Measurements from ENCODE around the gene ALDOA.
"Not testable (repeated sequence)": the region's sequence is repeated elsewhere in the genome, so short reads cannot be mapped to it uniquely, and the experiment has no call there.

ALDOA gene

DNA sequence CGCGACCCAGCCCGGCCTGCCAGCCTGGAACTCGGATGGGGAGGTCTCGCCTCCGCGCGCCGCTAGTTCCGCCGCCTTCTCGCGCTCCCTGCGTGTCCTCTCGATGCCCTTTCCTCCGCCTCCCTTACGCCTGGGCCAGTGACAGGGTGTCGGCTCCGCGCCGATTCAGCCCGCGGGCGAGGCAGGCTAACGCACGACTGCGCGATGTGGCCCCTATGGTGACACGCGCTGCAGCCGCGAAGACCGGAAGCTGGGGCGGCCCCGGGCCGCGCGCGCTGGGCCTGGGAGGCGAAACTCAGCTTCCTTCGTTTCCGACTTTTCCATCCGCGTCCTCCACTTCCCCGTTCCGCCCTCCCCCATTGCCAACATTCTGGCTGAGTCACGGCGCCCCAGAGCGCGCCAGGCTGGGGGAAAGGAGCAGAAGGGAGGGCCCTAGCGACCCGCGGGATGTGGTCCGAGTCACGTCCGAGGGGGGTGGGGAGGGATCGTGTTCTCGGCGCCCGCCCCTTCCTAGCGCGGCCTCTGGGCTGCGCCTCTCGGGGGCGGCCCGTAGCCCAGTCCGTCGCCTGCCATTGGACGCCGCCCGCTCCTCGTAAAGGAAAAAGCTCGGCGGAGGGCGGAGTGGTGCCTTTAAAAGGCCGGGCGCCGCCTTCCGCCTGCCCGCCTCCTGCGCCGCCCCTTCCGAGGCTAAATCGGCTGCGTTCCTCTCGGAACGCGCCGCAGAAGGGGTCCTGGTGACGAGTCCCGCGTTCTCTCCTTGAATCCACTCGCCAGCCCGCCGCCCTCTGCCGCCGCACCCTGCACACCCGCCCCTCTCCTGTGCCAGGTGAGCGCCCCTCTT, at the start of gene ALDOA:
Gene ALDOA (plus strand): TSS at position 659 of the 841 bp plus-strand sequence. CDS start 1,138 bp downstream, outside the sequence.
- DNase-seq (ENCODE audit: low read depth, low spot score): peak; percentile 100

GRCh38 chr16:30016555-30017276, 48.8 kb upstream of the ALDOA start:
- DNase-seq (ENCODE audit: low read depth, low spot score): no peak

GRCh38 chr16:30017277-30017656, 48.3 kb upstream of the ALDOA start:
- DNase-seq (ENCODE audit: low read depth, low spot score): no peak

DNA sequence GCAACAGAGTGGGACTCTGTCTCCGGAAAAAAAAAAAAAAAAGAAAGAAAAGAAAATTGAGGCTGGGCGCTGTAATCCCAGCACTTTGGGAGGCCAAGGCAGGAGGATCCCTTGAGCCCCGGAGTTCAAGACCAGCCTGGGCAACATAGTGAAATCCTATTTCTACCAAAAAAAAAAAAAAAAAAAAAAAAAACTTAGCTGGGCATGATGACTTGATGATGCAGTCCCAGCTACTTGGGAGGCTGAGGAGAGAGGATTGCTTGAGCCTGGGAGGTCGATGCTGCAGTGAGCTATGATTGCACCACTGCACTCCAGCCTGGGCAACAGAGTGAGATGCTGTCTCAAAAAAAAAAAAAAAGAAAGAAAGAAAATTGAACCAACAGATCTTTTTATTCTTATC, 47.6 kb upstream of the ALDOA start:
- DNase-seq (ENCODE audit: low read depth, low spot score): not testable (repeated sequence)

DNA sequence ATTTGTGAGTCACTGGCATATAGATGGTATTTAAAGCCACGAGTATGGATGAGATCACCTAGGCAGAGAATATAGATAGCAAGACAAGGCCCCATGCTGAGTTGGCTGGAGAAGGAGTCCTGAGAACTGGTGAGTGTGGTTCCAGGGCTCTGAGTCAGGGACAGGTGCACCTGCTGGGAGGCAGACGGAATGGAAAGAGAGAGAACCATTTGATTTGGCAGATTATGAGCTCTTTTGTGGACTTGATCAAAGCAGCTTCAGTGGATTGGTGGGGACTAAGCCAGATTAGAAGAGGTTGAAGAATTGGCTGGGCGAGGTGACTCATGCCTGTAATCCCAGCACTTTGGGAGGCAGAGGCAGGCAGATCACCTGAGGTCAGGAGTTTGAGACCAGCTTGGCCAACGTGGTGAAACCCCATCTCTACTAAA, 46.8 kb upstream of the ALDOA start:
- no peak for DNase-seq (ENCODE audit: low read depth, low spot score)

GRCh38 chr16:30022887-30023286, 42.7 kb upstream of the ALDOA start, which contains the start of gene C16orf92:
C16orf92 (plus strand) TSS chr16:30023198; CDS start chr16:30023341, 143 bp downstream.
- DNase-seq (ENCODE audit: low read depth, low spot score): no peak

DNA sequence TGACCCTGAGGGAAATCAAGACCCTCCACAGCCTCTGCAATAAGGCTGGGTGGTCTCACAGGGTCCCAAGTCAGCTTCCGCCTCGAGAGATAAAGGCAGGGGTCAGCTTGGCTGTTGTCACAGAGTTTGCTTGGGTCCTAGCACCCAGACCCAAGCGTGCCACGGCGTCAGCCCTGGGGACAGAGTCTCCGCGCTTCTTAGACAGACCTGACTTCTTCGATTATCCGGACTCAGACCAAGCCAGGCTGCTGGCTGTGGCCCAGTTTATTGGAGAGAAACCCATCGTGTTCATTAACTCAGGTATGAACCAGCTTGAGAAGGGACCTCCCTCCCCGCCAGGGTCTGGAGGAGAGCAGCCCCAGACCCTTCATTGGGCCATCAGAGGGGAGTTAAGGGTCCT, 42.0 kb upstream of the ALDOA start:
- no peak for DNase-seq (ENCODE audit: low read depth, low spot score)

DNA sequence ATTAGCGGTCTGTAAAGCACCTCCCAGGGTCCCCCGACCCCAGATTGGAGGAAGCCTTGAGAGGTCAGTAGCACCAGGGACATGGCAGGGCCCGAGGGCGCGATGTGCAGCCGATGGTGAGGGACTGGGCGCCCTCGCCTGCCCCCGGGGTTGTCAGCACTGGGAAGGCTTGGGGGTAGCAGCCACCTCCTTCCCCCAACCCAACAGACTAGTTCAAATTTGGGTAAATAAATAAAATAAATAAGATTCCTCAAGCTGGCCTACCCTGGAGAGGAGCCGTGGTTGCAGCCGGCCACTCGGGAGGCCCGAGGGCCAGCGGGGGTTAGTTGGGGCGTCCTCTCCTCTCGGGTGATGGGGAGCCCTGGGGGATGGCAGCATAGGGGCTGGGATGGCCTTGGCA, 41.1 kb upstream of the ALDOA start:
- no peak for DNase-seq (ENCODE audit: low read depth, low spot score)

DNA sequence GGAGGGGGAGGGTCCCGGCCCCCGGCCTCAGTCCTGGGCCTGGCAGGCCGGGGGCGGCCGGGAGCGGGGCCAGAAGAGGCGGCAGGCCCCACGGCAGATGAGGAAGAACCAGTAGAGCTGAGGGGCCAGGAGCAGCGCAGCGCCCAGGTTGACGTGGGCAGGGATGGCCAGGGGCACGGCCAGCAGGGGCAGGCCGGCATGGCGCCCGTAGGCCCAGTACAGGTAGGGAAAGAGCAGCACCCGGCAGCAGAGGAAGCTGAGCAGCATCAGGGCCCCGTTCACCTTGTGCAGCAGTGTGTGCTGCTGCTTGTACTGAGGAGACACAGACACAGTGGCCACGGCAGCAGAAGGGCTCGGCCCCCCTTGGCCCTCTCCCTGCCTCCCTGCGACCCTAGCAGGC, 40.4 kb upstream of the ALDOA start:
- no peak for DNase-seq (ENCODE audit: low read depth, low spot score)

- DNase-seq (ENCODE audit: low read depth, low spot score): no peak
Observed at GRCh38 chr16:30025574-30025973, 40.0 kb upstream of the ALDOA start.

- DNase-seq (ENCODE audit: low read depth, low spot score): no peak
Observed at GRCh38 chr16:30026449-30026848, 39.1 kb upstream of the ALDOA start.

- DNase-seq (ENCODE audit: low read depth, low spot score): no peak
Observed at GRCh38 chr16:30027588-30028437, 37.7 kb upstream of the ALDOA start.

DNA sequence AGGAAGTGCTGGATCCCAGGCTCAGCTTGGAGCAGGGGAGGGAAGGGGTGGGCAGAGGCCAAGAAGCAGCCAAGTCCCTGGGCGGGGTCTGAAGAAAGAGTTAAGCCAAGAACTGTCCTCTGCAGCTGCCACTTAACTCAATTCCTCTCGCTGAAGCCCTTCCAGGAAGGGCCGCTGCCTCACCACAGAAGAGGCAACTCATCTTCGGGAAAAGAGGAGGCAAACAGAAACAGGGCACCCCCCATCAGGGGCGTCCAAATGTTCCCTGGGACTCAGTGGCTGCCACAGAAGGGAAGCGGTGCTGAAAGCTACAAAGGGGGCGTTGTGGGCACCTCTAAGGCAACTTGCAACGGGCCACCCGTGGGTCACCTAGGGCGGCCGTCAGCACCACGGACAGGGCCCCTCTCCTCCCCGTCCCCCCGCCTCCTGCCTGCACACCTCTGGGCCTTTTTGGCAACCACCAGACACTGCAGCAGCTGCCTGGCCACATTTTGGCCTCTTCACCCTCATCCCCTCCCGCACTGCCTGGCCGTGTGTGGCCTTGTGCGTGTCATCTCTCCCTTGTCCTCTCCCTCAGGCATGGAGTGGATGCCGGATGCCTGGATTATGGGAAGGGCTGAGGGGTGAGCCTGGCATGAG, 37.0 kb upstream of the ALDOA start:
- DNase-seq (ENCODE audit: low read depth, low spot score): peak; percentile 49

- no peak for DNase-seq (ENCODE audit: low read depth, low spot score)
Observed at GRCh38 chr16:30030011-30030685, 35.4 kb upstream of the ALDOA start.

DNA sequence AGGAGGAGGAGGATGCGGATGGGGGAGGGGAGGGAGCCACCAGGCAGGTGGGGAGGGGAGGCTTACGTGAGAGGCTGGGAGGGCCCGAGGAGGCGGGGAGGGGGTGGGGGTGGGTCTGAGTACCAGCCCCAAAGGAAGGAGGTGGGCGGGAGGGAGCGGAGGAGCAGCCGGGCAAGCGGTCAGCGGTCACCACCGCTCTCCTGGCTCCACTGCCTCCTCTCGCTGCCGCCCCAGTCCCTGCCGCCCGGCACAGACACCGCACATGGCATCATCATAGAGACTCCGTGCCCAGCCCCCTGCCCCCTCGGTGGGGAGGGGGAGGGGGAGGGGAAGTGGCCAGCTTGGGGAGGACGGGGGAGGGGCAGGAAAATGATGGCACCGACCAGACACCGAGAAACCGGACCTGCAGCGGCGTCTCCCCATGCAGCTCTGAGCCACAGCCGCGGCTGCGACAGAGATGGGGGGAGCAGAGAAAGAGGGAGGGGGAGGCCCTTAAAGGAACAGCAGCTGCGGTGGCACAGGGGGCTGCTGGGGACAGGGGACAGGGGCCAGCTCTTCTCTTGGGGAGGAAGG, 34.6 kb upstream of the ALDOA start, which contains the start of gene TLCD3B:
Gene TLCD3B (minus strand): TSS at position 431 of the 573 bp plus-strand sequence. CDS start 744 bp downstream, outside the sequence.
- peak; percentile 26 for DNase-seq (ENCODE audit: low read depth, low spot score)

DNA sequence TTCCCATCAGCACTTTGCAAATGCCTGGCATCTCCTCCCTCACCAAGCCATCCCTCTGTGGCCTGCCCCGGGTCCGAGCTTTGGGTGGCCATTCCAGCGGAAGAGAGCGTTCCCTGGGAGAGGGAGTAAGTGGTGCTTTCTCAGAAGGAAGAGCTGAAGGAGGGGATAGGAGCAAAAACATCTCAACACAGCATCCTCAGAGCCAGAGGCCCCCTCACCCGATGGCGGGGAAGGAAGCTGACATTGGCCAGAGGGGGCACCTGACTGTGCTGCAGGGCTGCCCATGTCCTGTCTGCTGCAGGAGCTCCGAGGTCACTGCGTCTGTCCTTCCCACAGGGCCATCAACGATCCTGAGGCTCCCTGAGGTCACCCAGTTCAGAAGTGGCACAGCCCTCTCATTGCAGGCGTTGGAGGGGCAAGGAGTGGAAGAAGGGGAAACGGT, 34.1 kb upstream of the ALDOA start:
- DNase-seq (ENCODE audit: low read depth, low spot score): no peak

- peak; percentile 72 for DNase-seq (ENCODE audit: low read depth, low spot score)
Observed at GRCh38 chr16:30032083-30032819, 33.3 kb upstream of the ALDOA start.

DNA sequence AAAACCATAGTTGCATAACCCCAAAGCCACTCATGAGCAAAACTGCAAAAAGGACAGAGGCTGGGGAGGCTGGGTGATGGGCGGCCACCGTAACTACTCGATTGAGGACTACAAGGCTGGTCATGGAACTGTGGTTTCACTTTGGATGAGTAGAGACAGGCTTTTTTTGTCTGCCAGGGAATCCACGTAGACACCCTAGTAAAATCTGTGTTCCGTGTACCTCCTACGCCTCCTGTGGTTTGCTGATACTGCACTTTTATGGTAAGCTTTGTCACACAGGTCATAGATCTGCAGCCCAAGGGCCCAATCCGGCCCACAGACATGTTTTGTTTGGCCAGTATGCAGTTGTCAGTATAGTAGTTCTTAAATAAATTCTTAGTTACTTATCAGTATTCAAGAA, 32.3 kb upstream of the ALDOA start:
- DNase-seq (ENCODE audit: low read depth, low spot score): no peak

- DNase-seq (ENCODE audit: low read depth, low spot score): no peak
Observed at GRCh38 chr16:30040221-30040620, 25.3 kb upstream of the ALDOA start.

Measured in astrocyte of the hippocampus (primary cell).